BLaER1 (cell line): Measurements from ENCODE around the gene TAP1.

Experiments used
- H3K27ac ChIP-seq: shearing (Covaris generic); formaldehyde crosslinking; 2 replicates; pipeline ENCODE4 v1.8.1; 2022
- H3K27me3 ChIP-seq: shearing (Covaris generic); formaldehyde crosslinking; 2 replicates; pipeline ENCODE4 v1.8.1; 2022
- H3K36me3 ChIP-seq: shearing (Covaris generic); formaldehyde crosslinking; 2 replicates; pipeline ENCODE4 v1.8.1; 2022
- H3K4me1 ChIP-seq: shearing (Covaris generic); formaldehyde crosslinking; 2 replicates; pipeline ENCODE4 v1.8.1; 2022
- H3K4me2 ChIP-seq: shearing (Covaris generic); formaldehyde crosslinking; 2 replicates; pipeline ENCODE4 v1.8.1; 2022
- H3K4me3 ChIP-seq: shearing (Covaris generic); formaldehyde crosslinking; 2 replicates; pipeline ENCODE4 v1.8.1; 2022
- H3K9ac ChIP-seq: shearing (Covaris generic); formaldehyde crosslinking; 2 replicates; pipeline ENCODE4 v1.8.1; 2022
- H3K9me3 ChIP-seq: shearing (Covaris generic); formaldehyde crosslinking; 2 replicates; pipeline ENCODE4 v1.8.1; 2022
- H4K20me1 ChIP-seq: shearing (Covaris generic); formaldehyde crosslinking; 2 replicates; pipeline ENCODE4 v1.8.1; 2022
- Cebpa-rat ChIP-seq: shearing (Covaris generic); IDR thresholded peaks from 2 replicates; pipeline ENCODE4 v1.8.1; 2022

The TAP1 gene

DNA sequence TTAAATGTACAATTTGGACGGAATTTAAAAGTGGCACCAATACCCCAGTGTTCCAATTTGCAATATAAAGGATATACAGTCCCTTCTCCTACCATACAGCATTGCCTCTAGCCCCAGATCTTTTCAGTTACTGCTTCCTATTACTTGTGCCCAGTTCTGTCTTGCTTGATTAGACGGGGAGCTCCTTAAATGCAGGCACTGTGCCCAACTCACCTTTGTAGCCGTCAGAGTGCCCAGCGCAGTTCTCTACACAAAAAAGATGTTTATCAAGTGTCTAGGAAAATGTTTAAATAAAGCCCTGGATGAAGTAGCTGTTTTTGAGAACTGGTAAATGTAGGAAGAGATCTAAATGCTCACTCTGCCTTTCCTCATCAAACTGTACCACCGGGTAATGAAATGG lies 22.6 kb downstream of the TAP1 start:
- H3K27me3 ChIP-seq, result no peaks in the 10 kb centered on the region
- H3K9me3 ChIP-seq, result no peaks in the 10 kb centered on the region
- peaks cover 2% of the 10 kb centered on the region for H3K4me1 ChIP-seq
- H3K27ac ChIP-seq, result no peak overlapping the region
- H3K36me3 ChIP-seq, result peaks cover 87% of the 10 kb centered on the region
- no peak overlapping the region for H3K4me3 ChIP-seq
- no peak for TF ChIP-seq Cebpa-rat
- no peak overlapping the region for H3K4me2 ChIP-seq
- H3K9ac ChIP-seq, result no peak overlapping the region
- peaks cover 6% of the 10 kb centered on the region; the same call in 1 of the 2 replicates for H4K20me1 ChIP-seq

DNA sequence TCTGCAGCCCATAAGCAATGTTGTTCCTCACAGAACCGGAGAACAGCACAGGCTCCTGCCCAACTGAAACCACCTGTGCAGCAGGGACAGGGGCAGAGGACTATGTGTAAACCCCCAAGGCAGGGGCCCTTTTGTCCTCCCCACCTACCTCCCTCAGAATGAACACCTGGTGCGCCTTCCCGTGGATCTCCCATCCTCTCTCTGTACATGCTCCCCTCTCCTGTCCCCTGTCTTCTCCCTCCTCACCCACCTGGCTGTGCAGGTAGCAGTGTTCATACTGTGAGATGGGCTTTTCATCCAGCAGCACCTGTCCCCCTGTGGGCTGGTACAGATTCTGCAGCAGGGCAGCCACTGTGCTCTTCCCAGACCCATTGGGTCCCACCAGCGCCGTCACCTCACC lies 23.5 kb downstream of the TAP1 start:
- Histone ChIP-seq H4K20me1 (peaks cover 6% of the 10 kb centered on the region; the same call in 1 of the 2 replicates), H3K4me2 (no peak overlapping the region), H3K4me3 (no peak overlapping the region), H3K27me3 (no peaks in the 10 kb centered on the region), H3K27ac (no peak overlapping the region), H3K9ac (no peak overlapping the region), H3K36me3 (peaks cover 77% of the 10 kb centered on the region), H3K9me3 (no peaks in the 10 kb centered on the region), H3K4me1 (no peaks in the 10 kb centered on the region)
- TF ChIP-seq Cebpa-rat, result no peak

DNA sequence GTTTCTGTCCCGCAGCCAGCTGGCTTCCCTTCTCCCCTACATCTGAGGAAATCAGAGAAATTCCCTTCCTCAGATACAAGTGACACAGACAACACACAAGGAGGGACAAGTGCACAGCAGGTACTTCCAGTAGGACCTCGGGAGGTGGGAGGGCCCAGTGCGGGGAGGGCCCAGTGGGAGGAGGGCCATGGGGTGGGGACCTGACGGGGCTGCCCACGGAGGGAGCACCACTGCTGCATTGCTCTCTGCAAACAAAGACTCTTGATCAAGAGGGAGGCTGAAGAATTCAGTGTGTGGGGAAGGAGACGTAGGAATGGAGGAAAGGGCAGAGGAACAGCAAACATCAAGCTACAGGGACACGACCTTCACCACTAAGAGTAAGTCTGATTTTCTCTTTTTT lies 24.0 kb downstream of the TAP1 start:
- H3K27me3 ChIP-seq, result no peaks in the 10 kb centered on the region
- no peak overlapping the region for H3K9ac ChIP-seq
- H3K9me3 ChIP-seq, result no peaks in the 10 kb centered on the region
- no peaks in the 10 kb centered on the region for H3K4me1 ChIP-seq
- peaks cover 72% of the 10 kb centered on the region for H3K36me3 ChIP-seq
- no peak overlapping the region for H3K4me3 ChIP-seq
- H3K27ac ChIP-seq, result no peak overlapping the region
- H4K20me1 ChIP-seq, result peaks cover 6% of the 10 kb centered on the region; the same call in 1 of the 2 replicates
- TF ChIP-seq Cebpa-rat, result no peak
- no peak overlapping the region for H3K4me2 ChIP-seq

DNA sequence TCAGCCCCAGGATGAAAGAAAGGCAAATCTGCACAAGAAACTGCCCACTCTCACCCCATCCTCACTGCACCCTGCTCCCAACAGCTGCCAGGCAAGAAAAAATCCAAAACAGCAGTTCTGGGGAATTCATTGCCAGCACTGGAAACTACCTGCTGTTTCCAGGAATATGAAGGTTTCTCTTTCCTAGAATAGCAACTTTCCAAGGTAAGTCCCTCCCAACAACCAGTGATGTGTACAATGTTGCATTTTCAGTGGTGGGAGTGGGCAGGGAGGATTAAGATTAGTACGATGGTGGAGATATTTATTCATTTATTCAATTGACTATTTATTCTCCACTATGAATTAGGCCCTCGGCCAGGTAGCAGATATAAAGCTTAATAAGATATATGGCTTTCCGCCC lies 26.5 kb downstream of the TAP1 start:
- Histone ChIP-seq H3K27ac (no peak overlapping the region), H3K9me3 (no peaks in the 10 kb centered on the region), H4K20me1 (peaks cover 6% of the 10 kb centered on the region; the same call in 1 of the 2 replicates), H3K4me3 (no peak overlapping the region), H3K4me2 (no peak overlapping the region), H3K36me3 (peaks cover 48% of the 10 kb centered on the region), H3K9ac (no peak overlapping the region), H3K4me1 (peaks cover under 1% of the 10 kb centered on the region; the same call in 1 of the 2 replicates), H3K27me3 (no peaks in the 10 kb centered on the region)
- no peak for TF ChIP-seq Cebpa-rat

DNA sequence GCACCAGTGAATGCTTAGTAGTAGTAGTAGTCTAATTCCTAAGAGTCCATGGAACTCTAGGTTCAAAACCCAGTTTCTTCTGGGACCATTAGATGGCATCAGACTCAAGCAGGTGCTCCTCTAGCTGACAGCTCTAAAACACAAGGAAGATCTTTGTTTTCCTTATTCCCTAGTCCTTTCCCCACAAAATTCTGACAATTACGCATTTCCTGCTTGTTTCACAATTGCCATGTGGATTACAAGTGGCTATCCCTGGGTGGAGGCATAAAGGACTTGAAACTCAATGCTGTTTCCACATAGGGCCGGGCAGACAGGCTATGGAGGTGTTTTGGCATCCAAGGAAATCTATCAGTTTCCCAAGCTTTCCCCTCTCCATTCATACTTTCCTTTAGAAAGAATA lies 27.5 kb downstream of the TAP1 start:
- H4K20me1 ChIP-seq, result peaks cover 6% of the 10 kb centered on the region; the same call in 1 of the 2 replicates
- no peaks in the 10 kb centered on the region for H3K27me3 ChIP-seq
- H3K4me2 ChIP-seq, result no peak overlapping the region
- H3K9ac ChIP-seq, result no peak overlapping the region
- peaks cover 39% of the 10 kb centered on the region for H3K36me3 ChIP-seq
- H3K9me3 ChIP-seq, result no peaks in the 10 kb centered on the region
- no peak overlapping the region for H3K27ac ChIP-seq
- peaks cover 11% of the 10 kb centered on the region for H3K4me1 ChIP-seq
- H3K4me3 ChIP-seq, result no peak overlapping the region
- TF ChIP-seq Cebpa-rat, result no peak

DNA sequence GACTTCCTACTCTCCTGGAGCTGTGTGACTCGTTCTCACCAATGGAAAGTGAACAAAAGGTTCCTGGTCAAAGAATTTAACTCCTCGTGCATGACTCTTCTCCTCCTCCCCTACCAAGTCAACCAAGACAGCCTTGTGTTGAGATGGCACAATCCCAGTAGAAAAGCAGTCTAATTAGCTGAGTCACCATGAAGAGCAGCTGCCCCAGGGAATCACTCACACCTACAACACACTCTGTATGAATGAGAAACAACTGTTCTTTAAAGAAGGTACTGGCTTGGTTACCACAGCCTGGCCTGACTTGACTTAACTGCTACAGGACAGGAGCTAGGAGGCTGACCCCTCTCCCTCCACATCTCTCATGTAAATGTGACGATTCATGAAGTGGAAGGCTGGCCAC lies 33.8 kb downstream of the TAP1 start:
- H3K27ac ChIP-seq, result no peak overlapping the region
- no peaks in the 10 kb centered on the region for H4K20me1 ChIP-seq
- H3K9ac ChIP-seq, result no peak overlapping the region
- H3K9me3 ChIP-seq, result no peaks in the 10 kb centered on the region
- no peak overlapping the region for H3K4me2 ChIP-seq
- H3K4me1 ChIP-seq, result peaks cover 20% of the 10 kb centered on the region
- H3K27me3 ChIP-seq, result no peaks in the 10 kb centered on the region
- no peak overlapping the region for H3K4me3 ChIP-seq
- TF ChIP-seq Cebpa-rat, result no peak
- no peaks in the 10 kb centered on the region for H3K36me3 ChIP-seq

DNA sequence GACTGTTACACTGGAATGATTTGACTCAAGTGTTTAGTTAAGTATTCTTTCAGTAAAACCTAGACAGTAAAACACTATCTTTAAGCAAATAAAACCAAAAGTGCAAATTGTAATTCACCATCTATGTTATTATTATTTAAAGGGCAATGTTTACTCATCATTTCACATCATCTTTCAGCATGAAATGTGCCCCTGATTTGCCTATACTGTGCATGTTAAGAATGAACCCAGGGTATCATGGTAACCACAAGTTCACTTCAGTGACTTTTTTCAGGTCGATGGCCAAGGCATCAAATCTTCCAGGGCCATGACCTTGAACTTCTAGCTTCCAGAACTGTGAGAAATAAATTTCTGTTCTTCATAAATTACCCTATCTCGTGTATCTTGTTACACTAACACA lies 34.6 kb downstream of the TAP1 start:
- Histone ChIP-seq H3K4me3 (no peak overlapping the region), H3K9me3 (no peaks in the 10 kb centered on the region), H3K27me3 (no peaks in the 10 kb centered on the region), H3K27ac (no peak overlapping the region), H3K4me1 (peaks cover 20% of the 10 kb centered on the region), H4K20me1 (no peaks in the 10 kb centered on the region), H3K4me2 (no peak overlapping the region), H3K9ac (no peak overlapping the region), H3K36me3 (no peaks in the 10 kb centered on the region)
- no peak for TF ChIP-seq Cebpa-rat

DNA sequence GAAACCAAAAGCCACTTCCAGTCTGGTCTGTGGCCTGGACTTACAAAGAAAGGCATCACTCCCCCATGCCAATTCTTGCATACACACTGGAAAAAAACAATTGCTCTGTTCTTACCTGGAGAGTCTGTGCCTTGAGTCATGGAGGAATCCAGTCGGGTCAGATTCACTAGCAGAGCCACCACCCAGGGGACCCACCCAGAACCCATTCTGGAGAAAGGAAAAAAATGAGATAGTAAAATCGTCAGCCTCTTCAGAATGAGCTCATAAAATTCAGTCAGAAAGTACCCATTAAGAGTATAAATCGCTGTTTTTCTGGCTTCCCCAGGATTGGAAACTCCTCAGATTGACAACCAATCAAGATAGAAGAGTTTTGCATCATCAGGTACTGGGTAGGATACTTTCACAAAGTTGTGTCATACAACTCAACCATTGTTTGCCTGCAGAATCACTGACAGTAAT lies 36.7 kb downstream of the TAP1 start, which contains the start of gene HLA-DOB:
HLA-DOB (minus strand) TSS at position 257 of the 459 bp plus-strand sequence; CDS start at position 206, 51 bp downstream.
- H3K4me3 ChIP-seq, result no peak within 1 kb of the TSS
- H4K20me1 ChIP-seq, result no peaks in the 10 kb centered on the region
- no peak for TF ChIP-seq Cebpa-rat
- H3K27me3 ChIP-seq, result no peaks in the 10 kb centered on the region
- H3K4me1 ChIP-seq, result peaks cover 18% of the 10 kb centered on the region
- no peak within 1 kb of the TSS for H3K4me2 ChIP-seq
- H3K9ac ChIP-seq, result no peak within 1 kb of the TSS
- H3K36me3 ChIP-seq, result no peaks in the 10 kb centered on the region
- no peak within 1 kb of the TSS for H3K27ac ChIP-seq
- H3K9me3 ChIP-seq, result no peaks in the 10 kb centered on the region

DNA sequence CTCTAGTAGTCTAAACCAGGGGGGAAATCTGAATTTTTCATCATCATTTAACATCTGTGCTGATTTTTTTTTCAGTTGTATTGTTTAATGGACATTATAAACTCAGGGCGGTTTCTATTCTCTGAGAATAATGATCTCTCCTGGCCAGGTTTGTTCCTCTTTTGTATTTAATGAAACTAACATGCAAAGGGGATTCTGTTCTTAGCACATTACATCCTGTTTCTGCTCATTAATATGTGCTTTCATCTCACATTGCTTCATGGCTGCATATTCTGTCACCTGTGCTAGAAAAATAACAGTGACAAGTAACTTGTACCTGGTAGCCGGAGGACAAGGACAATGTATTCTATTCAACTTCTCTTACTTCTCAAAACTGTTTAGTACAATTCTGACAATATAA lies 37.5 kb downstream of the TAP1 start:
- Histone ChIP-seq H3K36me3 (no peaks in the 10 kb centered on the region), H3K9ac (no peak overlapping the region), H3K27me3 (no peaks in the 10 kb centered on the region), H3K4me1 (peaks cover 10% of the 10 kb centered on the region), H4K20me1 (no peaks in the 10 kb centered on the region), H3K4me2 (no peak overlapping the region), H3K9me3 (no peaks in the 10 kb centered on the region), H3K4me3 (no peak overlapping the region), H3K27ac (no peak overlapping the region)
- no peak for TF ChIP-seq Cebpa-rat

DNA sequence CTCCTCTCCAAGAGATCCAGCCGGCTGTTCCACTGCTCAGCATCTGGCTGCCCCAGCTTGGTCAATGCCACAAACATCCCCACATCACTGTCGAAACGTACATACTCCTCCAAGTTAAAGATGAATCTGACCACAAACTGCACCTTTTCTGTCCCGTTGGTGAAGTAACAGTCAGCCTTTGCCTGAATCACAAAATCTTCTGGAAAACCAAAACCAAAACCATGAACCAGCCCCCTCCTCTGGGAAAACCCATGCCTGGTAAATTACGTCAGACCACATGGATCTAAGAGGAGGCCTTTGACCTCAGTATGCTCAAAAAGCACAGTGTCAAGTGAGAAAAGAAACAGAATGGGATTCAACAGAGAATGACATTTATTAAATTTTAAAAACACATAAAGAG lies 38.4 kb downstream of the TAP1 start:
- no peak overlapping the region for H3K4me3 ChIP-seq
- H3K9ac ChIP-seq, result no peak overlapping the region
- H4K20me1 ChIP-seq, result no peaks in the 10 kb centered on the region
- no peaks in the 10 kb centered on the region for H3K36me3 ChIP-seq
- no peak overlapping the region for H3K4me2 ChIP-seq
- H3K4me1 ChIP-seq, result 0 out of 2 replicates have a peak, but pooled peaks cover 1% of the 10 kb centered on the region
- H3K27ac ChIP-seq, result no peak overlapping the region
- no peaks in the 10 kb centered on the region for H3K27me3 ChIP-seq
- TF ChIP-seq Cebpa-rat, result no peak
- no peaks in the 10 kb centered on the region for H3K9me3 ChIP-seq

DNA sequence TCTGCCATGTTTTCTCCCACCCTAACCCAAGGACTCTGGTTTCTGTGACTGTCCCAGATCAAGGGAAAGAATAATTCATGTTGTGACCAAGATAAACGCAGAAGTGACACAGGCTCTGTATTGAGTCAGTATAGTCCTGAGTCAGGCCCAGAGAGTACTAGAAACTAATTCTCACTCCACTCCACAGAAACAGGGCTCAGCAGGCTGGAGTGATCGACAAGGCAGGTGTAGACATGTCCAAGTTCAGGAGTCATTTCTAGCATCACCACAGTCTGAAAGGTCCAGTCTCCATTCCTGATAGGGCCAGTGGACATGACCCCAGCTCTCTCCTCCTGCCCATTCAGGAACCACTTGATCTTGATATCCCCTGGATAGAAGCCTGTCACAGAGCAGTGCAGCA lies 39.4 kb downstream of the TAP1 start:
- Histone ChIP-seq H3K27me3 (no peaks in the 10 kb centered on the region), H3K27ac (no peak overlapping the region), H3K36me3 (no peaks in the 10 kb centered on the region), H3K9me3 (no peaks in the 10 kb centered on the region), H4K20me1 (no peaks in the 10 kb centered on the region), H3K9ac (no peak overlapping the region), H3K4me3 (no peak overlapping the region), H3K4me2 (no peak overlapping the region), H3K4me1 (no peaks in the 10 kb centered on the region)
- no peak for TF ChIP-seq Cebpa-rat
